Stimulated activated CD4-positive, alpha-beta T cell treated with anti-CD3 and anti-CD28 coated beads, Interleukin-12 subunit alpha, Interleukin-12 subunit beta, amount 100 ng/mL, for 48 hours (primary cell): Measurements from ENCODE around the gene ATP13A4.

Source experiments
- DNase-seq, 3 donors: peaks; one replicate each; pipeline ENCODE4 v3.0.0-alpha.2; 2020; ENCODE audit warnings: low read depth in 2 of 3, low spot score in 1 of 3

Gene ATP13A4

DNA sequence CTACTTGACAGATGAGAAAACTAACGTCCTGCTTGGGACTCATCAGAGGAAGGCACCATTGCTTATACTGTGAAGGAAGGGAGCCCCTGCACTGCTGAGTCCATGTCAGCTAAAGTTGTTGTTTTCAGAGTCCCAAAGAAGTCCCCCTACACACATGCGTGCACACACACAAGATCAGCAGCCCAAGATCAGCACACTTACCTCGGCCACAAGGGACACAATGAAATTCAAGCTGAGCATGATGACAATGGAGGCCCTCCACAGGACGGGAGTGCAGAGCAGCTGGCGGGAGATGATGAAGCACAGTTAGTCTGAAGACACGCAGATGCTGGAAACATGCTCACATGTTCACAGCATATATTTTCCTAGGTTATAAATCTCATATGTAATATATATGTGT lies 147.6 kb downstream of the ATP13A4 start:
- no peak for DNase-seq

DNA sequence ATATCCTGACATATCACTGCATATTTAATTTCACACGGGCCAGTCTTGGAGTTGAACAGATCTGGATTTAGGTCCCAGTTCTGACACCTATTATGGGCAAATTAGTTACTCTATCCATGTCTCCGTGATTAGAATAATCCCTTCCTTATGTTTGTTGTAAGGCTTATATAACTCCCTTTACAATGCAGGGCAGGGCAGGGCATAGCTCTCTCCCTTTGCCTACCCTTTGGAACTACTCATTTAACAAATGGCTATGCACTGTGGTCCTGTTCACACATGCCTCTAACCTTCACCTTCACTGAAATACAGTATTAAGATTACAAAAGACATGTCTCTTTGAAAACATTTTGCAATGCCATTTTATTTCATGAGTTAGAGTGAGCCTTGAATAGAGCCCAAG lies 151.4 kb downstream of the ATP13A4 start:
- DNase-seq = no peak

DNA sequence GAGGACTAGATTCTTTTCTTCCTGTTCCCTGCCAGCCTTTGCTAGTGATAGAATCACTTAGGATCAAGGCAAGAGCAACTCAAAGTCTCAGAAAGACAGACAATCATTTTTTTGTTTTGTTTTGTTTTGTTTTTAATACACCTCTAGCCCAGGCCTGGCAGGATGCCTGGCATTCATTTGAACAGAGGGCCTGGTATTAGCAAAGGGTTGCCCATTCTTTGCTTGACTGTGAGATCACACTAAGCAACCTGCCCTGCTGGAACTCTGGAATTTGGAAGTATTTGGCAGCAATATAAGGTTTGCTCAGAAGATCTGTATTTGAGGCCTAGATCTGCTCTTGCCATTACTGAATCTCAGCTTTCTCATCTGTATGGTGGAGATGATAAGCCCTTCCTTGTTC lies 154.4 kb downstream of the ATP13A4 start:
- no peak for DNase-seq

DNA sequence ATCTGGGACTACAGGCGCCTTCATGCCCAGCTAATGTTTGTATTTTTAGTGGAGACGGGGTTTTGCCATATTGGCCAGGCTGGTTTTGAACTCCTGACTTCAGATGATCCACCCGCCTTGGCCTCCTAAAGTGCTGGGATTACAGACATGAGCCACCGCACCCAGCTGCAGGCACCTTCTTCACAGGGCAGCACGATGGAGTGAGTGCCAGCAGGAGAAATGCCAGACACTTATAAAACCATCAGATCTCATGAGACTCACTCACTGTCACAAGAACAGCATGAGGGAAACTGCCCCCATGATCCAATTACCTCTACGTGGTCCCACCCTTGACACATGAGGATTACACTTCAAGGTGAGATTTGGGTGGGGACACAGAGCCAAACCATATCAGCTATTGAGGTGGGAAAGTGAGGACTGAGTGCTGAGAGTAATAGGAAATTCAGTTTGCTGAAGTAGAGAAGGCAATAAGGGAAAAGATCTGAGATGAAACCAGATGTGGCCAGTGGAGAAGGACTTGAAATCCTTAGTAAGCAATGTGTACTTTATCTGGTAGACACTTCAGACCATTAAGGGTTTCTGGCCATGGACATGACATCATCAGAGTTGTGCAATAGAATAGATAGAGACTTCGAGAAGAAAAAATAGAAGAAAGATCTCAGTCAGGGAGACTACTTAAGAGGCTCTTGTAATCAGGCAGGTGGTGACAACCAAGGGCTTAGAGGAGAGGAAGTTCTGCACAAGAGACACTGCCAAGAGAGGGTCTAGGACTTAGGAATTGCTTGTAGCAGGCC lies 158.0 kb downstream of the ATP13A4 start:
- DNase-seq = no peak

DNA sequence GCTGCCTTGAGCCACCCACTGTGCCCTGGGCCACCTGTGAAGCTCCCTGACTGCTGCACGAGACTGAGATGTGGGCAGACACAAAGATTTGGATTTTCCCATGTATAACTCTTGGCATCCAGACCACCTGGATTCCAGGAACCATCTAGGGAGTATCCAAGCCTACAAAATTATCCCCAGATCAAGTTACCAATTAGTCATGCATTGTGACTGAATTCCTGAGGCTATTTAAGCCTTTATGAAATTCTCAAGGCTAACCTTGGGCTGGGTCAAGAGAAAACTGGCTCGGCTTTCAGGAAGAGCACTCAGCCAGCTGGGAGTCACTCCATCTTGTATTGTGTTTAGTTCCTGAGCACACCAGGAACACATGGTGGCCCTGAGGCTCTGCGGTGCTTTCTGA lies 162.8 kb downstream of the ATP13A4 start:
- no peak for DNase-seq

DNA sequence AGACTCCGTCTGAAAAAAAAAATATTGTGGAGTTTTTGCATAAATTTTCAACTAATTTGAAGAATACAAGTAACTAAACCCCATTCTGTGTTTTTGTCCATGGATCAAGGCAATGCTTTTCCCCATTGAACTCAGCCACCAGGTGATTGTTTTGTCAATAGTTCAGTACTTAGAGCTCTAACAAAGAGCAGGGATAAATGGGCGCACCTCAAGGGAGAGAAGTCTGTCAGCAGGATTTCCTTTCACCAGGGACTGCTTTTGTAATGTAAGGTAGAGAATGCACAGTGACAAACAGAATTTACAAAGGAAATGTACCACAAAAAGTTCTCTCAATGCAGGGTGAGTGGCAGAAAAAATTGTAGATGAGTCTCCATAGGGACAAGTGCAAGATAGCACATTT lies 165.4 kb downstream of the ATP13A4 start:
- DNase-seq = no peak

DNA sequence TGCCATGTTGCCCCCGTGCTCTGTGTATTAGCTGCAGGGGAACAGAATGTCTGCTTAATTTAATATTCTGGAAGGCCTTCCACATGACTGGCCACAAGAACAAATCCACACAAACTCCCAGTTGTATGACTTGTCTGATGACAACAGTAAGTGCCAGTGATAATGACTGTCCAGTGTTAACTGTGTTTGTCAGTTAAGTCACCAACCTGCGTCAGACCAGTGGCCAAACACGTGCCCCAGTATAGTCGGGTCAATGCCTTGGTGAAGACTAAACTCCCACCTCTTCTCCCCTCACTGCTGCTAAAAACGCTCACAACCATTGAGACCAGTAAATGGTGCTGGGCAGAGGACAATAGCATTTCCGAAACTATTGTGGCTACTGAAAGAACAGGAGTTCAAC lies 166.3 kb downstream of the ATP13A4 start:
- no peak for DNase-seq

DNA sequence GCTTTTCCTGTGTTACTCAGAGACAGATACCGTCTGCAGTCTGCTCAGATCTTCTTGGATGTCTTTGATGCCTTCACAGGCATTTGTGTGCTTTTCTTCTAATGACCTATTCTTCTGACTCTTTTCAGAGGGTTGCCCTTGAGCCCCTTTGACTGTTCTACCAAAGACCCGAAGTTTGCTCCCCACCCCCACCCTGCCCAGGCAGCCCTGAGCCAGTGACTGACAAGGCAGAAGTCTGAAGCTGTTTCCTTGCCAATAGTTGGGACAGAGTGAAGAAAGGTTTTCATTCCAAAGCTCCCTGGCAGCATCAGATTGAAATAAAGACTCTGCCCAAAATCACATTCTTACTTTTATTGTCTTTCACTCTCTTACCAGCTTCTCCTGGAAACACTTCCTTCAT lies 167.1 kb downstream of the ATP13A4 start:
- no peak for DNase-seq

DNA sequence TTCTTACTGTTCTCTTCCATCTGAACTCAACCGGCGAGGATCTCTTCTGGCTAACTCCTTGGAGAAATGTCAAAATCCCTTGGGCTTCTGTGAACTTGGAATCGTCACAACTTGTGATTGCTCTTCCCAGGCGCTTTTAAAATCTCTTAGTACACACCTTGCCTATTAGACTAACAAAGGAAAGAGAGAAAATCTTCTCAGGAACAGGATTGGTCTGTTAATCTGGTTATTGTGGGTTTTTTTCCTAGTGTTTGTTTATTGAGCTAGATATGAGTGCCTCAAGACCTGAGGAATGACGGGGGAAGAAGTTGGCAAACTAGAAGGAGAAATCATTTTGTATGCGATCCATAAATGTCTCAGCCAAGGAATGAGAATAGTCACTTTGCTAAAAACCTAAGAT lies 176.0 kb downstream of the ATP13A4 start, which contains the start of gene ATP13A5:
TSS of gene ATP13A5 (minus strand) at position 48 of the 400 bp plus-strand sequence. CDS start at position 20, 28 bp downstream.
- no peak for DNase-seq

DNA sequence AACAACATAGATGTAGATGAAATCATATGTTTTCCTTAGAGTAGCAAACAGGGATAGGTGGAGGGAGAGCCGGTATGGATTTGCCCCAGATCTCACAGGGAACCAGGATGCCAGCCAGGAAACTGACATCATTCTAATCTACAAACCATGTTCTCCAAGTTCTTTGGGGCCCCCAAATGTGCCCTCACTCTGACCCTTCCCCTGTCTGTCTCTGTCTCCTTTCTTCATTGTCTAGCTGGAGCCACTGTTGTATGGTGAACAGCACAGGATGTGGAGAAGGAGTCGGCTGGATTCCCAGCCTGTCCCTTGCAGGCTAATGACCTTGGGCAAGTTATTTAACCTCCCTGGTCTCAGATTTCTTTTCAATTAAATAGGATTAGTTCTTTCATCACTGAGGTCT lies 177.1 kb downstream of the ATP13A4 start:
- DNase-seq = no peak

DNA sequence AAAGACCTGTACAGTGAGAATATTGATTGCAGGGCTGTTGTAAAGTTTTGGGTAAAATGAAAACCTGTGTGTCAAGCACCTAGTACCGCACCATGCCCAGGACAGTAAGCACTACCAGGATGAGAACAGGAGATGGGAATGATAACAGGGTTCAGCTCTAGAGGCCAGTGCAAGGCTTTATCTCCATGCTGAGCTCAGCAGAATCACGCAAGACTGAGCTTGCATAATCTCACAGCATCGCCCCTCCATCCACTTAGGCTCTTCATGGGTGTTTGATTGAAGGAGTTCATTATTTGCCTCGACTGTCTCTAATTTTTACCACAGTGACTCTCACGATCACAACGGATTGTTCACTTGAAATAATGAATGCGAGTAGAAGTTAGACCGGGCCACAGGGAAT lies 179.1 kb downstream of the ATP13A4 start:
- DNase-seq = no peak

DNA sequence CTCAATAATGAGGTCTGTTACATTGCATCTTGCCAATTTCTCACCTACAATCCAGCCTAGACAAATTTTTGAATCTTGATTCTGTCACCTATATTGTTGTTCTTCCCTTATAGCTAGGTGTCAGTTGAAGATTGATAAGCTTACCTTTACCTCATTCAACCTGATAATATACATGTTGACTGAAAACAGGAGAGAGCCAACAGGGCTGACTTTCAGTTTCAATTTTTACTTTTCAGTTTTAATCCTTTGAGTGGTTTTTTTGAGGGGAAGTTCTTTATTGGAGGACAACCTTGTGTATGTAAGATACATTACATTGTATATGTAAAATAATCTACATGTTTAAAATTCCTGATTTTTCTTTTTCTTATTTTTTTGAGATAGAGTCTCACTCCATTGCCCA lies 181.9 kb downstream of the ATP13A4 start:
- DNase-seq = no peak

DNA sequence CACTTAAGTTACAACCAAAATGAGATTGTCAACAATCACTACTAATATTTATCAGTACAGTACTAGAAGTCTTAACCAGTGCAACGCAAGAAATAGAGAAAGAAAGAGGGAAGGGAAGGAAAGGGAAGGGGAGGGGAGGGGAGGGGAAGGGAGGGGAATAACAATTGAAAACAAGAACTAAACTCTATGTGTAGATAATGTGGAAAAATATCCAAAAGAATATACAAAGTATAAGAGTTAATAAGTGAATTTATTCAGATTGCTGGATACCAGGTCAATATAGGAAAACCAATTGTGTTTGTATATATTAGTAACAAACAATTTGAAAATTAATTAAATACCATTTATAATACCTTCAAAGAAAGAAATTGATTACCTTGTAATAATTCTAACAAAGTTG lies 186.8 kb downstream of the ATP13A4 start:
- no peak for DNase-seq

DNA sequence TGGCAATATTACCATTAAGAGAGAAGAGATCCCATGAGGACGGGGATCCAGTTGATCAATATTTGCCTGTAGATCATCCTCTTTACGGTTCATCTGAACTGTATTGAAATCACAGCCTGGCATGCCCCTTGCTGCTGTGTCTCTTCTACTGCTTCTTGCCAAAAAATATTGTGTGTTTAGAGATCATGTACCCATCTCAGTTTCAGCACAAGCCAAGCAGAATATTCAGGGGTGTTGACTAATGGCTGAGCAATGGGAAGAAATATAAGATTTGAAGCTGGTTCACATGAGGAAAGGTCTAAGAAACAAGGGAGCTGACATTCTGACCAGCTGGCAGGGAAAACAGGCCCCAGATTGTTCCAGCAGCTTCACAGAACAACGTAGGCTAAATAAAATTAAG lies 197.4 kb downstream of the ATP13A4 start:
- DNase-seq = no peak

DNA sequence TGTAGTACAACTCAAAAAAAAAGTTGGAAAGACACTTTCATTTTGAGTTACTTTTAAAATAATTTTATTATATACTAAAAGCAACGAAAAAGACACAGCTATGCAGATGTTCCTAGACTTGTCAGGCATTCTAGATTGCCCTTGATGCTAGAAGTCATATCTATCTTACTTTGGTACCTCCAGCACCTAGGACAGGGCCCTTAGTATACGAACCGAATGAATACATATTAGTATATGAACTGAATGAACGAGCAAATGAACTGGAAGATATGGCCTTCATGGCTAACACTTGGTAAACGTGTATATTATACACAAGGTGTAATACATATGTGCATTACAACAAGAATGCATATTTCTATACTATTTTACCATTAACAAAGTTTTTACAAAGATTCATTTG lies 200.3 kb downstream of the ATP13A4 start:
- DNase-seq = no peak
